ENCODE data around the gene CA12.

GRCh38 chr15:63385911-63386531, 4.4 kb upstream of the CA12 start:
- TF ChIP-seq CTCF (conservative IDR thresholded peaks at IDR 0.05; ENCODE audit: low read depth, low read length) (no peak), EZH2 (IDR thresholded peaks at IDR 0.05; ENCODE audit: borderline replicate concordance, low read depth, low read length, poor library complexity, severe bottlenecking) (no peak)

All from A673 (cell line).